ENCODE results near the gene RIPK4.

DNA sequence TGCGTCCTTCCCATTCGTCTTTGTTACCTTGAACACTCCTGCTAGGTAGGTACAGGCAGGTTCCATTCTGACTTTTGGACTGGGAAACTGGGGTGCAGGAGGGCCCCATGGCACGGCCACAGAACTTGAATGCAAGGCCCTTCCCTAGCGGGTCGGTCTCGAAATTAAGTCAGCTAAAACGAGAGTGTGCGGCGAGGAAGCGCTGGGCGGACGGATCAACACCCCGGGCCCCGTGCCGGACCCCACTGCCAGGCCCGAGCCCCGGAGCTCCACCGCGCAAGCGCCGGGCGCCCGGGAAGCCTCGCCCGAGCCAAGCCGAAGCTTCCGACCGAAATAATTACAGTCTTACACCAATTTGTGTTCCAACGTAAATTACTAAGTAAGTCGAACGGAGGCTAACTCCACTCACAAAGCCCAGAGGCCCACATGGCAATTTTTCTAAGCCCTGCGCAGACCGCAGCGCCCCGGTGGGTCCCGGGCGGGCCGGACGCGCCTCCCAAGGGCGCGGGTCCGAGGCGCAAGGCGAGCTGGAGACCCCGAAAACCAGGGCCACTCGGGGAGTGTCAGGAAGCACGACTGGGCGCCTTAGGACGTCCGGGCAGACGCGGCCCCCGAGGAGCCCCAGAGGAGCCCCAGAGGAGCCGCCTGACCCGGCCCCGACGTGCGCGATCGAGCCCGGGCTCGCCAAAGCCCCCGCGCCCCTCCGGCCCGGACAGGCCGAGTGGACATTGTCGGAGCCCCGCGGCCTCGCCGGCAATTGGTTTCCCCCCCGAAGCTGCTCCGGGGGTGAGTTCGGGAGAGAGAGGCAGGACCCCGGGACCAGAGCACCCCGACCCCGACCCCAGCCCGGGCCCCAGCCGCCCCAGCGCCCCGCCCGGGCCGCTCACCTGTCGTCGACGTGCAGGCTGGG is 624 bp downstream of the RIPK4 start:
- TF ChIP-seq, protein P1, sequence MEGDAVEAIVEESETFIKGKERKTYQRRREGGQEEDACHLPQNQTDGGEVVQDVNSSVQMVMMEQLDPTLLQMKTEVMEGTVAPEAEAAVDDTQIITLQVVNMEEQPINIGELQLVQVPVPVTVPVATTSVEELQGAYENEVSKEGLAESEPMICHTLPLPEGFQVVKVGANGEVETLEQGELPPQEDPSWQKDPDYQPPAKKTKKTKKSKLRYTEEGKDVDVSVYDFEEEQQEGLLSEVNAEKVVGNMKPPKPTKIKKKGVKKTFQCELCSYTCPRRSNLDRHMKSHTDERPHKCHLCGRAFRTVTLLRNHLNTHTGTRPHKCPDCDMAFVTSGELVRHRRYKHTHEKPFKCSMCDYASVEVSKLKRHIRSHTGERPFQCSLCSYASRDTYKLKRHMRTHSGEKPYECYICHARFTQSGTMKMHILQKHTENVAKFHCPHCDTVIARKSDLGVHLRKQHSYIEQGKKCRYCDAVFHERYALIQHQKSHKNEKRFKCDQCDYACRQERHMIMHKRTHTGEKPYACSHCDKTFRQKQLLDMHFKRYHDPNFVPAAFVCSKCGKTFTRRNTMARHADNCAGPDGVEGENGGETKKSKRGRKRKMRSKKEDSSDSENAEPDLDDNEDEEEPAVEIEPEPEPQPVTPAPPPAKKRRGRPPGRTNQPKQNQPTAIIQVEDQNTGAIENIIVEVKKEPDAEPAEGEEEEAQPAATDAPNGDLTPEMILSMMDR (IDR thresholded peaks at IDR 0.05), result no peak
- TF ChIP-seq POLR2AphosphoS5 (IDR thresholded peaks at IDR 0.05), result no peak

All from transverse colon (tissue), 4 donors.